Middle frontal gyrus (tissue), 1 donor: ENCODE measurements around the gene INPP1.
A peak's percentile ranks its signal among the peaks of the same experiment; 100 is the strongest.

Source experiments
- DNase-seq: peaks from one replicate; pipeline ENCODE4 v3.0.0-alpha.2; 2015; ENCODE audit warnings: low spot score; ENCODE audit errors: extremely low spot score

INPP1 gene

GRCh38 chr2:190408538-190409271, 65.3 kb downstream of the INPP1 start:
- peak; percentile 59 for DNase-seq

GRCh38 chr2:190409616-190410015, 66.2 kb downstream of the INPP1 start:
- DNase-seq = no peak

GRCh38 chr2:190410166-190410565, 66.8 kb downstream of the INPP1 start:
- DNase-seq = no peak

- no peak for DNase-seq
Measured at GRCh38 chr2:190412966-190413365, 69.6 kb downstream of the INPP1 start.

GRCh38 chr2:190413421-190413820, 70.0 kb downstream of the INPP1 start:
- DNase-seq = no peak

- no peak for DNase-seq
Measured at GRCh38 chr2:190415251-190415650, 71.9 kb downstream of the INPP1 start.

- no peak for DNase-seq
Measured at GRCh38 chr2:190415794-190416775, 72.7 kb downstream of the INPP1 start.

- no peak for DNase-seq
Measured at GRCh38 chr2:190417045-190417842, 73.9 kb downstream of the INPP1 start.

- no peak for DNase-seq
Measured at GRCh38 chr2:190418727-190419126, 75.3 kb downstream of the INPP1 start.

- DNase-seq = no peak
Measured at GRCh38 chr2:190420801-190421200, 77.4 kb downstream of the INPP1 start.
